NCI-H82 treated with DMSO at 0.1 percent for 48 hours (cell line): ENCODE measurements around the gene SRRM3.
"Not testable (repeated sequence)": the region's sequence is repeated elsewhere in the genome, so short reads cannot be mapped to it uniquely, and the experiment has no call there.

ENCODE experiments used
- DNase-seq: peaks from one replicate; lab custom pipeline; 2025; ENCODE audit not compliant: unreplicated experiment; lab: John Stamatoyannopoulos, UW

Gene SRRM3, protein sequence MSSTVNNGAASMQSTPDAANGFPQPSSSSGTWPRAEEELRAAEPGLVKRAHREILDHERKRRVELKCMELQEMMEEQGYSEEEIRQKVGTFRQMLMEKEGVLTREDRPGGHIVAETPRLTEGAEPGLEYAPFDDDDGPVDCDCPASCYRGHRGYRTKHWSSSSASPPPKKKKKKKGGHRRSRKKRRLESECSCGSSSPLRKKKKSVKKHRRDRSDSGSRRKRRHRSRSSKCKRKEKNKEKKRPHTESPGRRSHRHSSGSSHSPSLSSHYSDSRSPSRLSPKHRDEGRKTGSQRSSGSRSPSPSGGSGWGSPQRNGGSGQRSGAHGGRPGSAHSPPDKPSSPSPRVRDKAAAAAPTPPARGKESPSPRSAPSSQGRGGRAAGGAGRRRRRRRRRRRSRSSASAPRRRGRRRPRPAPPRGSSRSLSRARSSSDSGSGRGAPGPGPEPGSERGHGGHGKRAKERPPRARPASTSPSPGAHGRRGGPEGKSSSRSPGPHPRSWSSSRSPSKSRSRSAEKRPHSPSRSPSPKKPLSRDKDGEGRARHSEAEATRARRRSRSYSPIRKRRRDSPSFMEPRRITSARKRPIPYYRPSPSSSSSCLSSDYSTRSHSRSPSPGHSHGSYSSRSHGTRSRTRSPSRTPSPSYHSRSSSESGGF

DNA sequence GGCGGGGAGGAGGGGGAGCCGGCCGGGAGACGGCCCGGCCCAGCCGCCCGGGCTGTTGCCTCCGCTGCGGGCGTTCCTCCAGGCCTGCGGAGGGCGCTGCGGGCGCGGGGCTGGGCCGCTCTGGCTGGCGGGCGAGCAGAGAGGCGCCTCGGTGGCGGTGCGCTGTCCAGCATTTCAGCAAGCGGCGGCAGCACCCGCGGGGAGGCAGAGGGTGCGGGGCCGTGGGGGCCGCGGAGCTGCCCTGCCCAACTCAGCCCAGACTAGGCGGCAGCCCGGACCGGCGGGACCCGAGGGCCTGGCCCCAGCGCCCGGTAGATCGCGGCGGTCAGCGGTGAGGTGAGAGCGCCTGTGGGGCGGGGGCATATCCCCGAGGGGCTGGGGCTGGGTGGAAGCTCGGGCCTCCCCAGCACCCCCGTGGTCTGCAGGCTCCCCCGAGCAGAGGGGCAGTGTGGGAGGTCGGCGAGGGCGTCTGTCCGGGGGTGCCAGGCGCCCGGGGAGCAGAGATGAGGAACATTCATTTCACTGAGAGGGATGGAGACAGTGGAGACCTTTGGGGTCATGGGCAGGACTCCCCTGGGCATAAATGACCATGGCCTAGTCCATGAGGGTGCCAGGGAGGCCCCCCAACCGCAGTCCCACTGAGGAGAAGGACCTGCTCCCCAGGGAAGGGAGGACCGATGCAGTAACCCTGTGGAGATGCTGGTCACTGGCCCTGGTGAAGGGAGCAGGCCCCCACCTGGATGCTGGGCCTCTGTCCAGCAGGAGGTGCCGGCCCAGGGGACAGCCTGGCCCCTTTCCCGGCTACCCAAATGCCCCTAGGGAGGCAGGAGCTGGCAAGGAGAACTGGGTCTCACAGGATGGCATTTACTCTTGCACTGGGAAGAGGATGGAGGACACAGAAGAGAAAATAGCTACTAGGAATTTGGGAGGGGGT, at the start of gene SRRM3:
SRRM3 (plus strand) TSS at position 165 of the 934 bp plus-strand sequence. CDS start 33,171 bp downstream, outside the sequence.
- DNase-seq = peak; percentile 61

DNA sequence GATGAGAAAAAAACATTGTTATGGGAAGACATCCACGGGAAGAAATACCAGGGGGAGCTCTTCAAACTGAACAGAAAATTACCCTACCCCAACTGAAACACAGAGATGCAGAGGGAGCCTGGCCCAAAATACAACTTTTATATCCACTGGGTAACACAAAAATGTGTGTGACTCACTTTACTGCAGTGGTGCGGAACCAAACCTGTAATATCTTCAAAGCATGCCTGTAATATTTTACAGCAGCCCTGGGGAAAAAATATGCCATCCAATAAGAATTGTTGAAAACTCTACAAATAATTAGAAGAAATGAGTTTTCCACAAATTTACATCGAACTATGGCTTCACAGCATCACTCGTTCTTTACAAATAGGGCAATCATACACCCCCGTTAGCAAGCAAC, 49.8 kb upstream of the SRRM3 start:
- no peak for DNase-seq

DNA sequence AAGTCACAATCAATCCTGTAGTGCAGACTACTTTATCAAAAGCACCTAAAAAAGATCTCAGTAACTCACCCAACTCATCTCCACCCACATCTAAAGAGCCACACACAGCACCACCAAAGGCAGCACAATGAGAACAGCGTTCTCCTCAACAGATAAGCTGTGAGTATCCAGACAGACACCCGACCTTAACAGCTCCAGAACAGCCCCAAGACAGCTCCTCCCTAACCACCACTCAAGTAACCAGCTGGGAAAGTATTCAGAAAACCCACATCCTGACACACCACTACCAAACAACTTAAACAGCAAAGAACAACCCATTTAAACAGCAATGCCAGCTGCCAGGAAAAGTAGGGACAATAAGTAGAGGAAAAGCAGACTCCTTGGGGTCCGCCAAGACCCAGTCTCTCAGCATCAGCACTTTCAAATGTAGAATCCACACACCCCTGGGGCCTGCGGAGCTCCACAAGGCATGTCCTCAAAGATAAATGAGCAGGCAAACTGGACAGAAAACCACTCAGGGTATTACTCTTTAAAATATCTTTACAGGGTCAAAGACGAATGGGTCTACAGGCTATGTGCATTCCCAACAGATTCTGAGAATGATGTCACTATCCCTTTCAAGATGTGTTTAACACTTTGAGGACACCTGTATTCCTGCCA, 48.0 kb upstream of the SRRM3 start:
- DNase-seq = not testable (repeated sequence)

DNA sequence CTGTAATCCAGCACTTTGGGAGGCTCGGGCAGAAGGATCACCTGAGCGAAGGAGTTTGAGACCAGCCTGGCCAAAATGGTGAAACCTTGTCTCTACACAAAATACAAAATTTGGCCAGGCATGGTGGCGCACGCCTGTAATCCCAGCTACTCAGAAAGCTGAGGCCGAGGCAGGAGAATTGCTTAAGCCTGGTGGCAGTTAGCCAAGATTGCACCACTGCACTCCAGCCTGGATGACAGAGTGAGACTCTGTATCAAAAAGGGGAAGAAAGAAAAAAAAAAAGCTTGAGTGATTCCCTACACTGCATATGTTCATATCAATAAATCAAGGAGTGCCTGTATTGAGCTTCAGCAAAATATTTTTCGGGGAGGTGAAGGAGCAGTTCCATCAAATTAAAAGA, 45.8 kb upstream of the SRRM3 start:
- no peak for DNase-seq

DNA sequence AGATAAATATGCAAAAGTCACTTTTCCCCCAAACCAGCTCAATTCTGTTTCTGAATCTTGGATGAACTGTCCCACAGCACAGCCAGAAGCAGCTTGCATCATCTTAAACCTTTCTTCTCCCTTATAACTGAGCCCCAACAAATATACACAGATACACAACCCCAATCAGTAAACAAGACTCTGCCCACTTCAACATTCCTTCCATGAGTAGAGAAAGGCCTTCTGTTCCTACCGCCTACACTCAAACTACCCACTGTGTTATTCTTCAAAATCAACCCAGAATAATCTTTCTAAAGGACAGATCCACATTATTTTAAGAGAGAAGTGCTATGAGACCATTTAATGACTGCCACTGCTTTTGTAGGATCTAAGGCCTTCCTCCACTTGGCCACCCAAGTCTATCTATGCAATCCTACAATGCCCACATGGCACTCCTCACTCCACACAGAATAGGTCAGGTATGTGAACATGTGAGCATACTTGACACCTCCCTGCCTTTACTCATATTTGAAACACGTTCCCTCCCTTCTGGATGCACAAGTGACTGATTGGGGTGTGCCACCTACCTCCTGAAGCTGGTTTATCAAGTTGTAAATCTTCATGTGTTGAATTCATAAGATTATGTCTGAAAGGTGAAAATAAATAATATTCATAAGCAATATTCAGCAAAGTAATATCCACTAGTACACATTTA, 44.6 kb upstream of the SRRM3 start:
- DNase-seq = not testable (repeated sequence)

DNA sequence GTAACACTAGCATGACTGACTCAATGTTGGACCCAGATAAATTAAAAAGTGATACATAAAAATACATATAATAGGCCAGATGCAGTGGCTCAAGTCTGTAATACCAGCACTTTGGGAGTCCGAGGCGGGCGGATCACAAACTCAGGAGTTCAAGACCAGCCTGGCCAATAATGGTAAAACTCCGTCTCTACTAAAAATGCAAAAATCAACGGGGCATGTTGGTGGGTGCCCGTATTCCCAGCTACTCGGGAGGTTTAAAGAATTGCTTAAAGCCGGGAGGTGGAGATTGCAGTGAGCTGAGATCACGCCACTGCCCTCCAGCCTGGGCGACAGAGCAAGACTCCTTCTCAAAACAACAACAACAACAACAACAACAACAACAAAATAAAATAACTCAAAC, 43.3 kb upstream of the SRRM3 start:
- DNase-seq = not testable (repeated sequence)

DNA sequence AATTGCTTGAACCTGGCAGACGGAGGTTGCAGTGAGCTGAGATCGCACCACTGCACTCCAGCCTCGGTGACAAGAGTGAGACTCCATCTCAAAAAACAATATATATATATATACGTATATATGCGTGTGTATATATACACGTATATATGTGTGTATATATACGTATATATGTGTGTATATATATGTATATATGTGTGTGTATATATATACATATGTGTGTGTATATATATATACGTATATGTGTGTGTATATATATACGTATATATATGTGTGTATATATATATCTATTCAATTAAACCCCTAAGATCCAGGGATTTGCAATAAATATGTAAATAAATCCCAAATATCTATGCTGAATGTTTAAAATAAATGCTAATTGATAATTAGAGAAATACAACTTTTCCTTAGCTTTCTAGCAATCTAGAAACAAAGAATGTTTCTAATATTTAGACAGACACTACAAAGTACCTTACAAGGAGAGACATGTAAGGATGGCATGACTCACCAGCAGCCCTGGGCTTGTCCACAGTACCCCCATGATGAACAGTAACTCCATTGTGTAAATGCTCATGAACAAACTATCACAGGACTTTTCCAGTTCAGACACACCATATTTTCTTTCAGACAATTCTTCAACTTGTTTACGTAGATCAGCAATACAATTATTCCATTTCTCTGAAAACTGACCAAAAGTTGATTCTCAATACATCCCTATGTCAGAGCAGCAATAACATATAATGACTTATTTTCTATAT, 39.1 kb upstream of the SRRM3 start:
- not testable (repeated sequence) for DNase-seq

DNA sequence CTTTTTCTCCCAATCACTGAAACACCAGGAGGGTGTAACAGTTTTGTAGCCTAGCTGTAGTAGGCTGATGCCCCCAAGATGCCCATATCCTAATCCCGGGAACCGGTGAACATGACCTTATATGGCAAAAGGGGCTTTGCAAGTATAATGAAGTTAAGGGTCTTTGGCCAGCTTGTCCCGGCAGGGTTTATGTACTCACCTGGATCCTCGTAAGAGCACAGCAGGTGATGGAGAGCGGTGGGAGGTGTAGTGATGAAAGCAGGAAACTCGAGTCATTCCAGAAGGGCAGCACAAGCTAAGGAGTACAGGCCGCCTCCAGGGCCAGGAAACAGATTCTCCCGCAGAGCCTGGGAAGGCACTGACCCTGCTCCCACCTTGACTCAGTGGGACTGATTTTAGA, 37.9 kb upstream of the SRRM3 start:
- not testable (repeated sequence) for DNase-seq

DNA sequence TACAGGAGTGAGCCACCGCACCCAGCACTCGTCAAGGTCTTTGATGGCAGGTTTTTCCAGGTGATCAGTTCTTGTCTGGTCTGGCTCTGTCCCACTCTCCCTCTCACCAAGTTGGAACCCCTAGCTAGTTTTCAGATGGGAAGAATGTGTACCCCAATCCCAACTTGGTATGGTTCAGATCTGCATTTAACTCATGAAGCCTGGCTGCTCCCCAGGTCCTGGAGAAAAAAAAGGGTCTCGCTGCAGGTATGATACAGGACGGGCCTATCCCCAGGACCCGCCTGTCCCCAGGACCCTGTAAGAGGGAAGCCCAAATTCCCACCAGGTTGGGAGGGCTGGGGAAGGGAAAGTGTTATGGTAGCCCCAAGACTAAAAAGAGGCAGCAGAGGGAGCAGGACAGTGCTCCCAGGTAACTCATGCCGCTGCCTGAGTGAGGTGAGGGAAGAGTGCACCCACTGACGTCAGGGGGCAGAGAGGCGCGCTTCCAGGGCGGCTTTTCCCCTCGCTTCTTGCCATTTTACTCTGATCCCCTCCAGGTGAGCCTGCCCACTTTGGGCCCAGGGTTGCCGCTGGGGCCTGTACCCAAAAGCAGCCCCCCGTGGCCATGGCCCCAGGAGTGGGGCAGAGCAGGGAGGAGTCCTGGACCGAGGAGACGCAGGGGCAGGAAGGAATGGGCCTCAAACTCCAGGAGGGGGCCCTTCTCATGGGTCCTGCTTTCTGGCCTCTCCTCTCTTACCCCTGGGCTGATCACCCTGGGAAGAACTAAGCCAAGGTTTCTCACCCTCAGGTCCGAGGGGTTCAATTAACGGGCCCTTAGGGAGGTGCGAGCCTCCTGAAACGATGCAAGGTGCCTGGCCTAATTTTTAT, 36.4 kb upstream of the SRRM3 start:
- DNase-seq = no peak

DNA sequence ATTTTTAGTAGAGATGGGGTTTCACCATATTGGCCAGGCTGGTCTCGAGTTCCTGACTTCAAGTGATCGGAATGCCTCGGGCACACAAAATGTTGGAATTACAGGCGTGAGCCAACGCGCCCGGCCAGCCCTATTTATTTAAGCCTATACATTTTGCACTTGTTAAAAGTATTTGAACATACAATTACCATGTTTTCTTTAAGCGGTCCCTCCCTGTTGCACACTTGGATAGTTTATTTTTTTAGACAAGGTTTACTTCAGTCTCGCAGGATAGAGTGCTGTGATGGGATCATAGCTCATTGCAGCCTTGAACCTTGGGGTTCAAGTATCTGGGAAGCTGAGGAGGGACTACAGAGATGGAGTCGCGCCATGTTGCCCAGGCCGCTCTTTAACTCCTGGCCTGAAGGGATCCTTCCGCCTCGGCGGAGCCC, 35.7 kb upstream of the SRRM3 start:
- DNase-seq = no peak

DNA sequence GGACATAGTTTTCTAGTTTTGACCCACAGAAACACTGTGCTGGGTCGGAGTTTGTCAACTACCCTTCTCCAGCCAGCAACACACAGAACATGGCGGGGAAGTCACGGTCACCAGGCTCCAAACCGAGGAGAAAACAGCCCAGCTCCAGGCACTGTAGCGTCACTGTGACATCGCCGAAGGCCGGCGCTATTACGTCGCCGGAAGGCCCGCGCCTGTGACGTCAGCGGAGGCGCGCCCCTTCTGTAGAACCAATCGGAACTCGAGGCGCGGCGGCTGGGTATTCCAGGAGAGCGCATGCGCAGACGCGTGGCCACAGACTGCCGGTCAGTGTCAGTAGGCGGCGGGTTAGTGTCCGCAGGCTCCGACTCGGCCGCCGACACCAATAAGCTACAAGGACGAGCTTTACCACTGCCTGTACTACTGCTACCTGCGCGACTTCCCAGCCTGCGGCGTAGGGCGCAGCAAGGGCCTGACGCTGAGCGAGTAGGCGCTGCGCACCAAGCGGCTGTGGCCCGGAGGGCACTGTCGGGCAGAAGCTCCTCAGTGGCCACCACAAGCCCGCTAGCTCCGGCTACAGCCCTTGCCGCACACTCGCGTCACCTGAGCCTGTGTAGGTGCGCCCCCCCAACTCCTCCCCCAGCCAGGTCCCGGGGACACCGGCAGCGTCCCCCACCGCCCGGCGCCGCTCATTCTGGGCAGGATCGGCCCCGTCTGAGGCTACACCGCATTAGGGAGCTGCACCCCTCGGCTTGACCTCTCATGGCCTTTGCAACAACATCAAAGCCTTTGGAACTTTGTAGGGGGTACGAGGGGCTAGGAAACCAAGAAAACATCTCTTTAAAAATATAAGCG, 35.1 kb upstream of the SRRM3 start:
- peak; percentile 77 for DNase-seq

DNA sequence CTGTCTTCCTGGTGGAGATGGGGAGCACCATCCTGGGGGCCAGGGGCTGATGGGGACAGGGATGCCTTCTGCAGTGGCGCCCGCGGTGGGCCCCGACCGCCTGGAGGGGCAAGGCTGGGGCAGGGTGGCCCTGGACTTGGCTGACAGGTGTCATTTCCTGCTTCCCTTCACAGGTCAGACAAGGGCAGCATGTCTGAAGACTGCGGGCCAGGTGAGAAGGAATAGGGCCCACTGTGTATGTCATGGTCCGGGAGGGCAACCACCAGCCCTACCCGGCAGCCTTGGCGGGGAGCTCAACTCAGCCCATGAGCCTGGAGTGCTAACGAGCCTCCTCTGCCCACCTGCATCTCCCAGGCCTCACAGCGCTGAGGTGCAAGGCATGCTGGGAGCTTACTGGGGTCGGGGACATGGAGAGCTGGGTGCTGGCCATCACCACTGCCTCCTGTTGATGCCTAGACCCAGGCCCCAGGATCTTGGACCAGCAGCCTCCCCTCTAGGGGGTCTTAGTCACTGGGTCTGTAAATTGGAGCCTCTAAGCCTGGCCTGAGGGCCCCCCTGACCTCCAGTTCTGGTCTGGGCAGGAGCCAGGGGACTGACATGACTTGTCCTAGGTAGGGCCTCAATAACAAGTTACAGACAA, 28.0 kb upstream of the SRRM3 start:
- no peak for DNase-seq

DNA sequence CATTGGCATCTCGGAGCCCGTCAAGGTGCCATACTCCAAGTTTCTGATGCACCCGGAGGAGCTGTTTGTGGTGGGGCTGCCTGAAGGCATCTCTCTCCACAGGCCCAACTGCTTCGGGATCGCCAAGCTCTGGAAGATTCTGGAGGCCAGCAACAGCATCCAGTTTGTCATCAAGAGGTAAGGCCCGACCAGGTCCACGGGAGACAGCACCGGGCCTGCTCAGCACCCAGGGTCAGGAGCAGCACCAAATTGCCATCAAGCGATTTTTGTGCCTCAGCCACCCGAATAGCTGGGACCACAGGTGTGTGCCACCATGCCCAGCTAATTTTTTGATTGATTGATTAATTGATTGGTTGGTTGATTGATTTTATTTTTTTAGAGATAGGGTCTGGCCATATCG, 24.7 kb upstream of the SRRM3 start:
- DNase-seq = not testable (repeated sequence)

DNA sequence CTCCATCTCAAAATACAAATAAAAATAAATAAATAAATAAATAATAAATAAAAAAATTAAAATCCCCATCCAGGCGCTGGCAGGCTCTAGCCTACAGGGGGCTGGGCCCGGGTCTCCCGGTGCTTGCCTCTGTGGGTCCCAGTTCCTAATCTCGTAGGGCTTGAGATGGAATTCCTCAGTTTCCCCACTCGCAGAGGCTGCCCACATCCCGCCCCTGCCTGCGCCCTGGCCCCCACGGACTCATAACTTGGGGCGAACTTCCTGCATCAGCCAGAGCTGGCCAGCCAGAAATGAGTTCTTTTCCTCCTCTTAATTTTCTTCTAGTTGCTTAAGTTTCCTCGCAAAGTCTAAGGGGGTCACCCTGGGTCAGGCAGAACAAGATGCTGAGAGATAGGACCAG, 22.0 kb upstream of the SRRM3 start:
- DNase-seq = no peak

DNA sequence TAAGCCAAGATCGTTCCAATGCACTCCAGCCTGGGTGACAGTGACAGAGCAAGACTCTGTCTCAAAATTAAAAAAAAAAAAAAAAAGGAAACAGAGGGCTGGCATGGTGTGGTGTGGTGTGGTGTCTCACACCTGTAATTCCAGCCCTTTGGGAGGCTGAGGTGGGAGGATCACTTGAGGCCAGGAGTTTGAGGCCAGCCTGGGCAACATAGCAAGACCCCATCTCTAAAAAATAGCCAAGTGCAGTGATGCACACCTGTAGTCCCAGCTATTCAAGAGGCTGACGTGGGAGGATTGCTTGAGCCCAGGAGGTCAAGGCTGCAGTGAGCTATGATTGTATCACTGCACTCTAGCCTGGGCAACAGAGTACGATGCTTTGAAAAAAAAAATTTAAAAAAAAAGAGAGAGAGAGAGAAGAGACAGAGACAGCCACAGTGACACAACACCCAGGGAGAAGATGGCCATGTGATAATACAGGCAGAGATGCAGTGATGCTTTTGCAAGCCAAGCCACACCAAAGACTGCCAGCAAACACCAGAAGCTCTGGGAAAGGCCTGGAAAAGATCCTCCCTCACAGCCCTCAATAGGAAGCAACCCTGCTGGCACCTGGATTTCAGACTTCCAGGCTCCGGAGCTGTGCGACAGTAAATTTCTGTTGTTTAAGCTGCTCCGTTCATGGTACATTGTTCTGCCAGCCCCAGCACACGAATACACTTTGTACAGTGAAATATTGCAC, 19.3 kb upstream of the SRRM3 start:
- DNase-seq = no peak

DNA sequence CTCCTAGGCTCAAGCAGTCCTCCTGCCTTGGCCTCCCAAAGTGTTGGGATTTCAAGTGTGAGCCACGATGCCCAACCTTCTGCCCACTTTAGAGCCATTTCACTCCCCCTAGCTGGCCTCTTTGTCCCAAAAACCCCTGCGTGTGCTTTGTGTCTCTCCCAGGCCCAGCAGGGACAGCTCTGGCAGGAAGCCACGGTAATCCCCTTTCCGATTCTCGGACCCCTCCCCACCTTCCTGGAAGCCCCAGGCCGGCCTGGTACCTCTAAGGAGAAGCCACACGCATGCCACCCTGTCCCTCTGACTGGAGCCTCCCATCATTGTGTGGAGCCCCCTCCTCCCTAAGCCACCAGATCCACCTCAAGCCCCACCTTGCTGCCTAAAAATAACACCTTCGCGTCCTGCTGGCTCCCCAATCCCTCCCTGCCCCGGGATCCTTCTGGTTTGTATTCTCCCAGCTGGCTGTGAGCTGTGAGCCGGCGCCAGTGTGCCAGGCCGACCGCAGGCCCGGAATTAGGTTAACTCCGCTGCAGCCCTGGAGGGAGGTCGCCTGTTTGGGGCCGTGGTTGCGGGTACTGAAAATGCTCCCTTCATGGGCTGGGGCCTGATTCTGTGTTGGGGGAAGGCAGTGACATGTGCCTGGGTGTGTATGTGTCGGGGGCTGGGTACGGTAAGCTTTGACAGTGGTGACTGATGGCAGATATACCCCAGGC, 16.4 kb upstream of the SRRM3 start:
- DNase-seq = peak; percentile 25
